ENCODE data around the gene SMARCE1.

- TF ChIP-seq CTCF (IDR thresholded peaks at IDR 0.05) = no peak
- TF ChIP-seq POLR2A (IDR thresholded peaks at IDR 0.05) = no peak
These were observed 33.1 kb downstream of the SMARCE1 start for GRCh38 chr17:40614431-40615067.
